Stimulated activated CD4-positive, alpha-beta T cell treated with anti-CD3 and anti-CD28 coated beads, Interleukin-15, amount 100 ng/mL, for 24 hours (primary cell): ENCODE results near the gene PTPN4.

Experiments
- DNase-seq: peaks from one replicate; pipeline ENCODE4 v3.0.0-alpha.2; 2020

The PTPN4 gene

DNA sequence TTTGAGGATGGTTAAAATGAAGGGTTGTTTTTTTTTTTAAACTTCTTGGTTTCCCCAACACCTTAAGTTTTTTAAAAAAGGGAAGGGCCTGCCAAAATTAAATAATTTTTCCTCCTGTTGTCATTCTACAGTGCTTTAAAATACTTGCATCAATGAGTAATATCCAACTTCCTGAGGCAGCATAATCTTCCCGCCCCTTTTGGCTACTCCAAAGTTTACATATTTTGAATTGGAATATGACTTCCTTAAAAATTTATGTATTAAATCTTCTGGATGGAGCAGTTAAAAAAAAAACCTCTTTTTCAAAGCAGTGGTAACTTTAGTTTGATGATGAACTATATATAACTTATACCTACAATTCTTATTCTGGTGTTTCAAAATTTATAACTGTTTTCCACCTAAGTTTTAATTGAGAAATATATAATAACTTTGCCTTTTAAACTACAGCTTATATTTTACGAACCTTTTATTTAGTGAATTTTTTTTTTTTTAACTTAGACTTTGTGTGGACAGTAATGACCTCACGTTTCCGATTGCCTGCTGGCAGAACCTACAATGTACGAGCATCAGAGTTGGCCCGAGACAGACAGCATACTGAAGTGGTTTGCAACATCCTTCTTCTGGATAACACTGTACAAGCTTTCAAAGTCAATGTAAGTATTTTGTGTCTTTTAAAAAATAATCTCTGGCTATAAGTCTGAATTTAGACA lies 49.8 kb downstream of the PTPN4 start:
- DNase-seq, result no peak

DNA sequence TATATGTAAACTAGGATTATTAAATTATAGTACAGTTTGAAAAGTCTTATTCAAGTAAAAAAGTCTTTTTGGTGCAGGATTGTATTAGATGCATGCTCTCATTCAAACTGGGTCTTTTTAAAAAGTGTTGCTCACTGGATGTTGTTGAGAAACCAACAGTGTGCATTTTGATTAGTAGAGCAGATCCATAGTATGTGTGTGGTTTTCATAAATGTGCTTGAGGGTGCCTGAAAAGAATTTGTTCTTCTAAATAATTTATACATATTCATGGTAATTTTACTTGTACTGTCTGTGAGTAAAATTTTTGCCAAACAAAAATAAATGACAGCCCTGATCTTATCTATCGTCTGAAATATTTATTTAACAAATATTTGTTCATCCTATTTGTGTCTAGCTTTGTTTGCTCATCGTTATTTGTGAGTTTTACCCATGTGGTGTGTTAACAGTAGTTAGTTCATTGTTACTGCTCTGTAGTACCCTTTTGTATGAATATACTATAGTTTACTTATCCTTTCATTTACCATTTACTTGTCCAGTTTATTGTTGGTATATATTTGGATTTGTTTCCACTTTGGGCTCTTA lies 50.4 kb downstream of the PTPN4 start:
- no peak for DNase-seq

DNA sequence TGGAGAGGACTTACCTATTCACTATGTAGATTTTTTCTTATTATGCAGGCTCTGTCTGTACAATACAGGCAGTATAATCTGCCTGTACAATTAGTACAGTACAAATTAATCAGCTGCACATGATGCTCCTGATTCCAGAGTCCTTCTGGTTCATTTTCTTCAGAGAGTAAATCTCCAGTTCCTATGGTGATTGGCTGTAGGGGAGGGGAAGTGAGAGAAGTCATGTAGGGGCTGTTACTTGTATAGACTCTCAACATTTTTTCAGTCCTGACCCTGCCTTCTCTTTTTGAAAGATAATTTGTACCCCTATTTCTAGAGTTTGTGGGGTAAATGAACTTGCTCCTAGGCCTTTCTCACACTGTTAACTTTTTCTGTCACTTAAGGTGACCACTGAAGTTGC lies 54.5 kb downstream of the PTPN4 start:
- no peak for DNase-seq

DNA sequence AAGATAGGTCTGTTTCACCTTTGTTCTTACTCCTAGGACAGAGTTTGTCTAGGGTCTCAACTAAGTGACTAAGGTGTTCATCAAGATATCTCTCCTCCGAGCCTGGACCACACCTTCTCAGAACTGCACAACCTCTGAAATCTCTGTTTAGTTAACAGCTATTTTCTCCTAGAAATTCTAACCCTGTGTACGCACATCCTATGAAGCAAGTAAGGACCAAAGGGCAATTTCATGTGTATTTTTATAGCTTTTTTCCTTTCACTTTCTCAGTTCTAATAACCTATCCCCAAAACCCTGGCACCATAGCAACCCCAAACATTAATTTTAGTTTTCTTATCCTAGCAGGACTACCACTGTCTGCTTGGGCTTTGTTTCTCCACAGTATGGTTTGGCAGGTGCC lies 59.1 kb downstream of the PTPN4 start:
- no peak for DNase-seq

DNA sequence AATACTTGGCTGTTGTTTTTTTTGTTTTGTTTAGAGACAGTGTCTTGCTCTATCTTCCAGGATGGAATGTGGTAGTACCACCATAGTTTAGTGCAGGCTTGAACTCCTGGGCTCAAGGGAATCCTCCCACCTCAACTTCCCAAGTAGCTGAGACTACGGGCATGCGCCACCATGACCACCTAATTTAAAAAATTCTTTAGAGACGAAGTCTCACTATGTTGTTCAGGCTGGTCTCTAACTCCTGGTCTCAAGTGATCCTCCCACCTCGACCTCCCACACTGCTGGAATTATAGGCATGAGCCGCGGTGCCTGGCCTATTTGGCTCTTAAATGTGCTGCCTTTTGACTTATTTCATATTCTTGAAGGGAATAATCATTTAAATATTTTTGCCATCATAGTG lies 60.1 kb downstream of the PTPN4 start:
- DNase-seq, result no peak

DNA sequence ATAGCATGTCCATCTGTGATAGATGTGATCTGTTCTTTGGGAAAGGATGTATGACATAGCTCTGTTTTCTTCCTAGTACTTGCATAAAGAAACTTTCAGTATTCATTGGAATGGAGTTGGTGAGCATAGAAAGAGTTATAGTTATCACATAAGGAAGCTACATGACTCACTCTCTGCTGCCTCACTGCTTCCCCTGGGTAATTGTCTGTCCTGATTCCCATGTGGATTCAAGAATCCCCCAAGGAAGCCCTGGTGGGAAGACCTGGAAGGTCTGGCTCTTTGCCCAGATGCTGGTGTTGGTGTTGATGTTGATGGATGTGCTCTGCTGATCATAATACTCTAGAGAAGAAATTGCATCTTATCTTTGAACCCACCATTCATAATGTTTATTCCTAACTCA lies 60.6 kb downstream of the PTPN4 start:
- DNase-seq, result no peak

DNA sequence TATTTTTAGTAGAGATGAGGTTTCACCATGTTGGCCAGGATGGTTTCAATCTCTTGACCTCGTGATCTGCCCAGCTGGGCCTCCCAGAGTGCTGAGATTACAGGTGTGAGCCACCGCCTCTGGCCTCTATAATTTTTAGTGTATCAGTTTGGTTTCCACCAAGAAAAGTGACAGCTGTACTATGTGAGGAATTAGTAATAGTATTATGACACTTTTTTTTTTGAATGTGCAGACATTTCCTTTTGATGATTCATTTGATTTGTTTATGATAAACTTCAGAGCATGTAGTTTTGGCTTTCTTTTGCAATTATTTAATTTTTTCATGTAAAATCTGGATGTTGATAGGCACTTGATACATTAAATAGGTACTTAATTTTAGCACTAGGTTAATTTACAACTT lies 61.5 kb downstream of the PTPN4 start:
- DNase-seq, result peak; percentile 34

DNA sequence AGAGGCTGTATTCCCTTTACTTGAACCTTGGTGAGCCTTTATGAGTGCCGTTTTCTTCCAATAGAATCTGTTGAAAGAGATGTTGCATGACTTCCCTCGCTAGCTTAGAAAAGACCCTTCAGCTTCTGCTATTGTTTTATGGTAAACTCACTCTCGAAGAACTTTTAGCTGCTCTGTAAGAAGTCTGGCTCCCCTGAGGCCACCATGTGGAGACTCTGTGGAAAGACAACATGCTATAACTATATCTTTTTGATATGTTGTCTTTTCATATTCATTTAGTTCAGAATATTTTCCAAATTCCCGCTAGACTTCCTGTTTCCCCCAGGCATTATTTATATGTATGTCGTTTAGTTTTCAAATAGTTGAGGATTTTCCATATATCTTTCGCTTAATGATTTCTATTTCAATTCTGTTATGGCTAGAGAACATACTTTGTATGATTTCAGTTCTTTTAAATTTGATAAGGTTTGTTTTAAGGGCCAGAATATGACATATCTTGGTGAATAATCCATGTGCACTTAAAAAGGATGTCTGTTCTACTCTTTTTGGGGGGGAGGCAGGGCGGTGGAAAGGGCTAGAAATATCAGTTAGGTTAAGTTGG lies 64.1 kb downstream of the PTPN4 start:
- peak; percentile 48 for DNase-seq

DNA sequence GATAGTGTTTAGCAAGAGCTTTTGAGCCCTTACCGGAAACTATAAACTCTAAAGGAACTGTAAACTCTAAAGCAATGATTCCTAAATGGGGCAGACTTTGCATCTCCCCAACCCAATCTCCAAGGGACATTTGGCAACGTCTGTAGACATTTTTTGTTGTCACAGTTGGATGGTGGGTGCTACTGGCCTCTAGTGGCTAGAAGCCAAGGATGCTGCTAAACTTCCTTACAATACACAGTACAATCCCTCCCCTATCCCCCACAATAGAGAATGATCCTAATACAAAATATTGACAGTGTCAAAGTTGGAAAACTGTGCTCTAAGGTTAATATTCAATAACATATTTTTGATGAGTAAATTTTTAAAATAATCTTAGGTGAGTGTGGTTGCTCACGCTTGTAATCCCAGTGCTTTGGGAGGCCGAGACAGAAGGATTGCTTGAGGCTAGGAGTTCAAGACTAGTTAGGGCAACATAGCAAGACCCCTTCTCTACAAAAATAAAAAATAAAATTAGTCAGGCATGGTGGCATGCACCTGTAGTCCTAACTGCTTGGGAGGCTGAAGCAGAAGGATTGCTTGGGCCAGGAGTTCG lies 66.7 kb downstream of the PTPN4 start:
- DNase-seq, result peak; percentile 44

DNA sequence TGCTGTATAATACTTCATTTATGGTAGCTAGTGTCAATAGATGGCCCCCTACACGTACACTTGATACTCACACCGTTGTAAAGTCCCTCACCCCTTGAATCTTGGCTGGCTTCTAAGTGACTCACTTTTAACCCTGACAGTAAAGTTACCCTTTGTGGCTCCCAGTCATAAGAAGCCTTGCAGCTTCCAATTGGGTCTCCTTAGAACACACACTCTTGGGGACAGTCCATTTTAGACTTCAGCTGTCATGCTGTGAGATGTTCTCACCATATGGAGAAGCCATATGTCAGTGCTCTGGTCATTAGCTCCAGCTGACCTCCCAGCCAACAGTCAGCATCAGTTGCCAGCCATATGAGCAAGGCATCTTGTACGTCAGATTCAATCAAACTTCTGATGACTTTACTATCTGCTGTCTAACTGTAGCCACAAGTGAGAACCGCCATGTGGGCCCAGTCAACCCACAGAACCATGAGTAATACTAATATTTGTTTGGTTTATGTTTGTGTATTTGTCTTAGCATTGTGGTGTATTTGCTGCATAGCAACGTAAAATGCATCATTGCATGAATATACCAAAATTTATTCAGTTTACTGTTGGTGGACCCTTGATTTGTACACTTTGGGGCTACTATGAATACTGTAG lies 68.3 kb downstream of the PTPN4 start:
- DNase-seq, result no peak

DNA sequence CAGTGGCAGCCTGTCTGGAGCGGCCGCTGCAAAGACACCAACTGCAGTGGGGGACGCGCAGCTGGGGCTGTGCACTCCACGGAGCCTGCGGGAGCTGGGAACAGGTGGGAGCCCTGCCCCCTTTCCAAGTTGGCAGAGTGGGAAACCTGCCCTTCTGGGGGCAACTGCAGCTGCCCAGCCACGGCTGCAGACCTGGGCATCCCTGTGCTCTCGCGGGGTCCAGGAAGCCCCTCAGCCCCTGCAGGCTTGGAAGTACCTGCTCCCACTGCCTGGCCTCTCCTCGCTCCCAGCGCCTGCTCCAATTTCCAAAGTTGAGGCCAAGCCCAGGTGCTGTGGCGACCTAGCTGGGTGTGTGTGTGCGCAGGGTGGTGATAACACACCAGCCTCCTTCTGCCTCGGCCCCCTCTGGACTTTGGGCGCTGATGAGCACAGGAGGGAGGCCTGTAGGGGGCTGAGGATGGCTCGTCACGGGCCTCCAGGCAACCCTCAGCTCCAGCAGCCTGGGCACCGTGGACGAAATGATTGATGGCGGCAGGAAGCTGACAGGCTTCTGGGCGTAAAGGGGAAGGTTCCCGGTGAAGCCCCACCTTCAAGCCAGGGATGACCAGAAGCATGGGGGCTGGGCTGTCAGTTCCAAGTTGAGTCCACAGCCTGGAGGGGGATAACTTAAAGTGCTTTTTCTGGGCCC lies 76.9 kb downstream of the PTPN4 start:
- no peak for DNase-seq

DNA sequence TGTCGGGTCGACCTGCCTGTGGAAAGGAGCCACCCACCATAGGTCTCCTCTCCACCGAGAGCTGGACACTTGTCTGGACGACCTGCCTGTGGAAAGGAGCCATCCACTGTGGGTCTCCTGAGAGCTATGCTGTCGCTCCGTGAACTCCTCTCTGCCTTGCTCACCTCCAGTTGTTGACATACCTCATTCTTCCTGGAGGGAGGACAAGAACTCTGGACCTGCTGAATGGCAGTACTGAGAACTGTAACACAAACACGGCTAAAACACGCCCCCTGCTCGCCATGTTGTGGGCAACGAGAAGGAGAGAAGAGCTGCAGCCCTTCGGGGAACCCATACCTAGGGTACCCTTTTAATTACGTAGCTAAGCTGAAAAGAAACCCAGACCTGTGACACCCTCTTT lies 77.6 kb downstream of the PTPN4 start:
- DNase-seq, result no peak

DNA sequence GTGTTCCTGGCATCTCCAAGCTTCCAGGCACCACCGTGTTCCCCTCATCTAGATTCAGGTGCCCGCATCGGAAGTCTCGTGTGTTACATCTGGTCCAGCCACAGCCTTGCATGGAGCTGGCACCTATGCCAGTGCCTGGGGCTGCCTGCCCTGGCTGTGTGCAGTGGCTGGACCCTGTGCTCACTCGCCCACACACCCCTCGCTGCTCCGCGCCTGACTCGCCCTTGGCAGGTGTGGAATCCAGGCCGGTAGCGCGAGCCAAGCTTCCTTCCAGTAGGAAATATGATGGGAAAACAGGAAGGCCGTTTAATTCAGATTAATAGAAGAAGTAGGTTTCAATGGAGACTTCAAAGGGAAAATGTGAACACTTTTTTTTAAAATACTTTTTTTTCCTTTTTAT lies 78.0 kb downstream of the PTPN4 start:
- DNase-seq, result no peak

DNA sequence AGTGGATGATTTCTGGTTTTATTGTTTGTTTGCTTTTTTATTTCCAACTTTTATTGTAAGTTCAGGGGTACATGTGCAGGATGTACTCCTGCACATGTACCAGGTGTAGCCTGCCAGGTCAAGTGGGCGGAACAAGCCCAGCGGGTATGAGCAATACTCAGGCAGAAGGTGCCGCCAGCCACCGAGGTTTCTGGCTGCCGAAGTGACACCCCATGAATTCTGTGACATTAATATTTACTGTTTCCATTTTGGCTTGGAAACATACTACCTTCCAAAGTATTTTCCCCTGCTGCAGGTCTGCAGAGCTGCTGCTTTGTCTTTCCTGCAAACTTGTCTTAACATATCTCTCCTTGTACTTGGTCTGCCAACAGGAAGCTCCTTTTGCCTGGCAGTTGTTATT lies 78.5 kb downstream of the PTPN4 start:
- no peak for DNase-seq

DNA sequence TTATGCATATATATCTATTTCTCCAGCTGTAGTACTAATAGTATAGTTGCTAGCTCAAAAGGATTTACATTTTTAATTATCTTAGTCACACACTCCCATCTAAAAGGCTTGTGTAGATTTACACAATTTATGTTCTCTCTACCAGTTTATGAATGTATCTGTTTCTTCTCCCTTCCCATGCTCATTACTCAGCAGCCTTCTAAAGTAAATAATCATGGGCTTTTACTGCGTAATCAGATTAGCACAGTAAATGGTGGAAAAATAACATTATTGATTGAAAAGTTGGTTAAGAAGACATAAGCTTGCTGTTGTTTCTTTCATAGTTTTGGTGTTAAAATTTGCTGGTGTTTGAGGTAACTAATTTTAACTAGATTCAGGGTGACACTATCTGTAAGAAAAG lies 81.8 kb downstream of the PTPN4 start:
- no peak for DNase-seq

DNA sequence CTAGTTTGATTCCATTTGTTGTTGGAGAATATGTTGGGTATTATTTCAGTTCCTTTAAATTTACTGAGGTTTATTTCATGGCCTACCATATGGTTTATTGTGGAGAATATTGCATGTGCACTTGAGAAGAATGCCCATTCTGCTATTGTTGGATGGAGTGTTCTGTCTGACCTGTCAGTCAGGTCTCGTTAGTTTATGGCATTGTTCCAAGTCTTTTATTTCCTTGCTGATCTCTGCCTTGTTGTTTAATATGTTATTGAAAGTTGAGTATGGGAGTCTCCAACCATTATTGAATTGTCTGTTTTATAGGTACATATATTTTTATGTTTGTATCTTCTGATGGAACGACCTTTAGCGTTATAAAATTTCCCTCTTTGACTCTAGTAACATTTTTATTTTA lies 86.3 kb downstream of the PTPN4 start:
- DNase-seq, result no peak

DNA sequence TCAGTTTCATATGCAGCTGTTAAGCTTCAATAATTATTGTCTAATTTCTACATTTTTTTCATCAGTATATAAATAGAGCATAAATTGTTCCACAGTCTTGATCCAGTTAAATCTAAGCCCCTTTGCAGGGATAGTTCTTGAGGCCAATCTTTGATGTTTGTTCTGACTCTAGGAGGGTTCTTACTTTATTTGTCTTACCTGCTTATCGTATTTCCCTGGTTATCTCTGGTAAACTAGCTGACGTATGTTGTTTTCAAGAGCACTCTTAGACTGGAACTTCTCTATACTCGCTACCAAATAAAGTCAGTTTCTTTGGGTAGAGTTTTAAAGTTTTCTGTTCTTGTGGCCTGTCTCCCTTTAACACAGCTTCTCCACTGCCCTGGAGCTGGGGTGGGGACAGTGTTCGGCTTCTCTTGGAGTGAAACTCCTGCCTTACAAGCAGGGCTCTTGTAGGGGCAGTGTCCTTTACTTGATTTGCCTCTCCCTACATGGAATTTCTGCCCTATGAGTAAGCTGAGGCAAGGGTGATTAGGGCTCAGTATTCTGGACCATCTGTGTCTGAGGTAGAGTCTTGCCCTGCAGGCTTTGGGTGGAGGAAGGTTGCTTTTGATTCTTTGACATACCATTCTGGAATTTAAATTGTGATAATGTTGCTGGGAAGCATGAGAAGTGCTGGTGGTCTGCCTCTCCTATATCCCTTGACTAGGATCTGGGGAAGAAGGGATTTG lies 90.3 kb downstream of the PTPN4 start:
- no peak for DNase-seq

DNA sequence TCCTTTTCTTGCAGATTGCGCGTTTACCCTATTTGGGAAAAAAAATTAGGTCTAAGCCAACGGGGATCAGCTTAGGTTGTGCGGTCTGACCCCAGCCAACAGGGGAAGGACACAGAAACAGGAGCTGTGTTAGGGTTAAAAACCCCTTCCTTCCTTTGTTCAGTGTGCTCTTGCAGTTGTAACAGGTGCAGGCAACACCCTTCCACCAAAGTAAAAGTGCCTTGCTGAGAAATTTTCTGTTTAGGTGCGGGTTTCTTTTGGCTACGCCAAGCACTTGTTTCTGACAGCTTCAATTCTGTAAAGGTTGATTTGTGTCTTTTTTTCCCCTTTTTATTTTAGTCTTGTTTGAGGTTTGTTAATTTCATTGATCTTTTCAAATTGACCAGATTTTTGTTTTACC lies 92.5 kb downstream of the PTPN4 start:
- DNase-seq, result no peak

DNA sequence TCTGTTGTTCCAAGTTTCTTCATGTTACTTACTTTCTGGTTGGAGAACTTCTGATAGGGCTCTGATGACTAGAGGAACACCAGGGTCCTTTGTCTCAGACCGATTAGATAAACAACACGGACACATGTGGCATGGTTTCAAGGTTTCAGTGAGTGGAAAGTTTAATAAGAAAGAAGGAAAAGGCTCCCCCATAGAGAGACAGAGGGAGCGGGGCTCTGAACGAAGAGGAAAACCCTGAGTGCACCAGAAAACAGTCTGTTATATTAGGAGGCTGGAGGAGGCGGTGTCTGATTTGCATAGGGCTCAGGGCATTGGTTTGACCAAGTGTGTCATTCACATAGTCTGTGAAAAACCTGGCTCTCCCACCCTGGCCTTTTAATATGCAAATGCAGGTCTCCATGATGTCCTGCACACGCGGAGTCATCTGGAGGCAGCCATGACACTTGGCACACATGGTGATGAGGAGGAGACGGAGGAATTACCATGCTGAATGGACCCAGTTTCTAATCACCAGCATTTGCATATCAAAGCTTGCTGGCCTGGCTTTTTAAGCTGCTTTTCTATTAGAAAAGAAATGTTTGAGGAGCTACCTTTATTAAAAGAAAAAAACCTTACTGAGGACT lies 94.2 kb downstream of the PTPN4 start:
- no peak for DNase-seq

DNA sequence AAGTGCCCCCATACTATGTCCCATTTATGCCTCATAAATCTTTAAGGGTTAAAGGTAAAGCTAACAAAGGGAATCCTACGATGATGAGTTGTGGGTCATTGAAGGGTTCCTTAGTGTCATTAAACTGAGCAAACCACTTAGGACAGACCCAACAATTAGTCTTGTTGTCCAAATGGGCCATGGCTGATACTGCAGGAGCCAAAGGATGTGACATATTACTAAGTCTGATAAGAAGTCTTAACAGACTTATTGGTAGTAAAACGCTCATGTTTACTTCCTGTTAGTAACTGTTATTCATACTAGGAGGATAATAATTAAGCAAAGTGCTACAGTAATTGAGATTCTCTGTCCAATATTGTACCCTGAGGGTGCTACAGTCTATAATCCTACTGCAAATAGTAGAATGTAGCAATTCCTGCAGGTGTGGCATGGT lies 96.8 kb downstream of the PTPN4 start:
- DNase-seq, result no peak

DNA sequence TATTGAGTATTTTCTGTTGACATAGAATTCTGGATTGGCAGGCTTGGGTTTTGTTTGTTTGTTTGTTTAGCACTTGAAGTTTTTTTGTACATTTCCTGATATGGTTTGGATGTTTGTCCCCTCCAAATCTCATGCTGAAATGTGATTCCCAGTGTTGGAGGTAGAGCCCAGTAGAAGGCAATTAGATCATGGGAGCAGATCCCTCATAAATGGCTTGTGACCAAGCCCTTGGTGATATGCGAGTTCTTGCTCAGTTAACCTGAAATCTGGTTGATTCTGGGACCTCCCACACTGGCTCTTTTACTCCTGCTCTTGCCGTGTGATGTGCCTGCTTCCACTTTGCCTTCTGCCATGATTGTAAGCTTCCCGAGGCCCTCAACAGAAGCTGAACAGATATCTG lies 98.0 kb downstream of the PTPN4 start:
- no peak for DNase-seq

DNA sequence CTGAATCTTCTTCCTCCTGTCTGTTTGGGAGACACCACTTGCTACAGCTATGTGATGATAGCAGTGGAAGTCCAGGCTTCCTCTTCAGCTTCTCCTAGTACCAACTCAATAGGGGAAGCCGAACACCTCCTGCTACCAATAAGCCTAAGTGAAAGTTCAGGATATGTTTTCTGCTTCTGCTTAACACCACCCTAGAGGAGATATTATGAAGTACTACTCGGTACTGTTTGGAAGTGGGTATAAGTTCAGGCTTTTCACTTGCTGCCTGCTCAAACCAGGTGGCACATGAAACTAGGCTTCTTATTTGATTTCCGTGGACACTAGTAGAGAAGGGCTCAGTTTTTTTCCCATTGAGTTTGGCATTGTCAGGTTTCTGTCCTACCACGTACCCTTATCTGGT lies 99.8 kb downstream of the PTPN4 start:
- no peak for DNase-seq
